ENCODE results near the gene PRSS22. TPM values are rescaled to one million over a fixed set of nuclear protein-coding genes. Genes with fewer than 3 reads are reported as not detected.
A peak's percentile ranks its signal among the peaks of the same experiment; 100 is the strongest.

PRSS22 gene
- total RNA-seq, 3 donors from 2014 or later, result 1.6 to 29.0 (median 1.9) TPM

- ATAC-seq (no peak), DNase-seq (no peak)
- H3K4me3 ChIP-seq, result no peak overlapping the region
- TF ChIP-seq, protein P1, sequence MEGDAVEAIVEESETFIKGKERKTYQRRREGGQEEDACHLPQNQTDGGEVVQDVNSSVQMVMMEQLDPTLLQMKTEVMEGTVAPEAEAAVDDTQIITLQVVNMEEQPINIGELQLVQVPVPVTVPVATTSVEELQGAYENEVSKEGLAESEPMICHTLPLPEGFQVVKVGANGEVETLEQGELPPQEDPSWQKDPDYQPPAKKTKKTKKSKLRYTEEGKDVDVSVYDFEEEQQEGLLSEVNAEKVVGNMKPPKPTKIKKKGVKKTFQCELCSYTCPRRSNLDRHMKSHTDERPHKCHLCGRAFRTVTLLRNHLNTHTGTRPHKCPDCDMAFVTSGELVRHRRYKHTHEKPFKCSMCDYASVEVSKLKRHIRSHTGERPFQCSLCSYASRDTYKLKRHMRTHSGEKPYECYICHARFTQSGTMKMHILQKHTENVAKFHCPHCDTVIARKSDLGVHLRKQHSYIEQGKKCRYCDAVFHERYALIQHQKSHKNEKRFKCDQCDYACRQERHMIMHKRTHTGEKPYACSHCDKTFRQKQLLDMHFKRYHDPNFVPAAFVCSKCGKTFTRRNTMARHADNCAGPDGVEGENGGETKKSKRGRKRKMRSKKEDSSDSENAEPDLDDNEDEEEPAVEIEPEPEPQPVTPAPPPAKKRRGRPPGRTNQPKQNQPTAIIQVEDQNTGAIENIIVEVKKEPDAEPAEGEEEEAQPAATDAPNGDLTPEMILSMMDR (IDR thresholded peaks at IDR 0.05), result no peak
- H3K9me3 ChIP-seq, result no peaks in the 10 kb centered on the region
- H3K36me3 ChIP-seq (ENCODE audit: low read depth), result no peaks in the 10 kb centered on the region
- H3K4me1 ChIP-seq (ENCODE audit: low read depth), result no peaks in the 10 kb centered on the region
- intact Hi-C loops (cut with DNase I, micrococcal nuclease), result no loop called here
Measured at GRCh38 chr16:2809149-2809760, 48.7 kb downstream of the PRSS22 start.

GRCh38 chr16:2808181-2808580 lies 49.8 kb downstream of the PRSS22 start:
- Histone ChIP-seq H3K36me3 (ENCODE audit: low read depth) (no peaks in the 10 kb centered on the region), H3K4me1 (ENCODE audit: low read depth) (no peaks in the 10 kb centered on the region), H3K4me3 (no peak overlapping the region), H3K9me3 (peaks cover 7% of the 10 kb centered on the region)
- ATAC-seq, result no peak
- TF ChIP-seq, protein P1 (IDR thresholded peaks at IDR 0.05), result no peak
- intact Hi-C loops (cut with DNase I, micrococcal nuclease), result no loop called here
- DNase-seq, result peak in 2 of 3 donors; percentile 6 to 25

GRCh38 chr16:2806286-2806685 lies 51.7 kb downstream of the PRSS22 start:
- DNase-seq, result peak in 1 of 3 donors; percentile 2
- no peaks in the 10 kb centered on the region for H3K36me3 ChIP-seq (ENCODE audit: low read depth)
- intact Hi-C loops (cut with DNase I, micrococcal nuclease), result no loop called here

GRCh38 chr16:2804728-2805127 lies 53.2 kb downstream of the PRSS22 start:
- TF ChIP-seq, protein P1 (IDR thresholded peaks at IDR 0.05), result no peak
- H3K4me3 ChIP-seq, result no peak overlapping the region
- H3K36me3 ChIP-seq (ENCODE audit: low read depth), result no peaks in the 10 kb centered on the region
- H3K4me1 ChIP-seq (ENCODE audit: low read depth), result no peaks in the 10 kb centered on the region
- peaks cover 8% of the 10 kb centered on the region for H3K9me3 ChIP-seq
- ATAC-seq (no peak), DNase-seq (peak in 2 of 3 donors; percentile 14 to 34)
- intact Hi-C loops (cut with DNase I, micrococcal nuclease), result no loop called here

More at GRCh38 chr16:2806286-2806685, 51.7 kb downstream of the PRSS22 start:
- TF ChIP-seq, protein P1 (IDR thresholded peaks at IDR 0.05), result no peak
- no peak overlapping the region for H3K4me3 ChIP-seq
- no peaks in the 10 kb centered on the region for H3K4me1 ChIP-seq (ENCODE audit: low read depth)
- peaks cover 8% of the 10 kb centered on the region for H3K9me3 ChIP-seq
- ATAC-seq, result no peak

- Histone ChIP-seq H3K9me3 (peaks cover 8% of the 10 kb centered on the region), H3K4me1 (ENCODE audit: low read depth) (peaks cover 8% of the 10 kb centered on the region), H3K36me3 (ENCODE audit: low read depth) (no peaks in the 10 kb centered on the region), H3K4me3 (no peak overlapping the region)
- DNase-seq (peak in 1 of 3 donors; percentile 5), ATAC-seq (no peak)
- TF ChIP-seq, protein P1 (IDR thresholded peaks at IDR 0.05), result no peak
- intact Hi-C loops (cut with DNase I, micrococcal nuclease), result no loop called here
Measured at GRCh38 chr16:2803545-2804195, 54.3 kb downstream of the PRSS22 start.

Other genes with a start within 250 kb of the PRSS22 start
- 10 to 100 TPM; 28.2 to 80.7 (median 48.5) TPM for gene KCTD5, start 175.6 kb downstream of the PRSS22 start, total RNA-seq
- 1 to 10 TPM; 1.1 to 2.2 (median 1.4) TPM for gene PRSS27, start 137.9 kb downstream of the PRSS22 start, total RNA-seq
- 100 to 1,000 TPM; 538 to 819 (median 692) TPM for gene SRRM2, start 105.5 kb downstream of the PRSS22 start, total RNA-seq
- 100 to 1,000 TPM; 231 to 296 (median 285) TPM for gene ELOB, start 80.9 kb downstream of the PRSS22 start, total RNA-seq
- not detected for gene PRSS33, start 70.6 kb downstream of the PRSS22 start, total RNA-seq
- not detected for gene PRSS41, start 59.7 kb downstream of the PRSS22 start, total RNA-seq
- gene PRSS21, start 40.9 kb downstream of the PRSS22 start, total RNA-seq, result 1 to 10 TPM in 1 of 3 donors, under 1 TPM in 2; 0.51 to 4.1 (median 0.58) TPM
- 10 to 100 TPM in 2 of 3 donors, 1 to 10 TPM in 1; 6.8 to 40.7 (median 24.3) TPM for gene ZG16B, start 27.9 kb downstream of the PRSS22 start, total RNA-seq
- 10 to 100 TPM; 23.3 to 26.9 (median 25.3) TPM for gene FLYWCH2, start 25.0 kb upstream of the PRSS22 start, total RNA-seq
- gene FLYWCH1, start 53.8 kb upstream of the PRSS22 start, total RNA-seq, result 10 to 100 TPM; 26.6 to 46.0 (median 34.3) TPM
- 1 to 10 TPM in 2 of 3 donors, under 1 TPM in 1; 0.22 to 1.7 (median 1.3) TPM for gene KREMEN2, start 106.1 kb upstream of the PRSS22 start, total RNA-seq
- 10 to 100 TPM in 1 of 3 donors, 1 to 10 TPM in 2; 4.2 to 16.1 (median 8.0) TPM for gene PAQR4, start 111.2 kb upstream of the PRSS22 start, total RNA-seq
- 10 to 100 TPM in 1 of 3 donors, 1 to 10 TPM in 2; 3.1 to 20.0 (median 6.9) TPM for gene PKMYT1, start 122.3 kb upstream of the PRSS22 start, total RNA-seq
- under 1 TPM; 0.14 to 0.61 (median 0.47) TPM for gene CLDN9, start 154.8 kb upstream of the PRSS22 start, total RNA-seq
- not detected for gene CLDN6, start 160.0 kb upstream of the PRSS22 start, total RNA-seq
- 1 to 10 TPM; 5.4 to 8.6 (median 6.7) TPM for gene TNFRSF12A, start 162.2 kb upstream of the PRSS22 start, total RNA-seq
- gene HCFC1R1, start 165.8 kb upstream of the PRSS22 start, total RNA-seq, result 10 to 100 TPM; 19.7 to 33.3 (median 26.5) TPM
- 10 to 100 TPM; 23.7 to 26.0 (median 25.7) TPM for gene THOC6, start 165.9 kb upstream of the PRSS22 start, total RNA-seq
- gene BICDL2, start 178.8 kb upstream of the PRSS22 start, total RNA-seq, result 100 to 1,000 TPM in 1 of 3 donors, 10 to 100 TPM in 2; 49.1 to 102 (median 75.5) TPM
- gene MMP25, start 188.4 kb upstream of the PRSS22 start, total RNA-seq, result 1 to 10 TPM in 2 of 3 donors, under 1 TPM in 1; 0.69 to 4.0 (median 2.1) TPM
- 100 to 1,000 TPM; 394 to 627 (median 413) TPM for gene IL32, start 207.5 kb upstream of the PRSS22 start, total RNA-seq
- not detected for gene ZSCAN10, start 241.1 kb upstream of the PRSS22 start, total RNA-seq

Measured in mucosa of descending colon (tissue), 3 donors.